GM15510 (cell line): ENCODE data around the gene FRMD4A.

ENCODE experiments used
- POLR2A ChIP-seq: IDR thresholded peaks from 3 replicates; pipeline ENCODE4 v1.6.1; 2011; ENCODE audit warnings: borderline replicate concordance; ENCODE audit not compliant: insufficient read length; ENCODE audit errors: extremely low read depth

FRMD4A gene

DNA sequence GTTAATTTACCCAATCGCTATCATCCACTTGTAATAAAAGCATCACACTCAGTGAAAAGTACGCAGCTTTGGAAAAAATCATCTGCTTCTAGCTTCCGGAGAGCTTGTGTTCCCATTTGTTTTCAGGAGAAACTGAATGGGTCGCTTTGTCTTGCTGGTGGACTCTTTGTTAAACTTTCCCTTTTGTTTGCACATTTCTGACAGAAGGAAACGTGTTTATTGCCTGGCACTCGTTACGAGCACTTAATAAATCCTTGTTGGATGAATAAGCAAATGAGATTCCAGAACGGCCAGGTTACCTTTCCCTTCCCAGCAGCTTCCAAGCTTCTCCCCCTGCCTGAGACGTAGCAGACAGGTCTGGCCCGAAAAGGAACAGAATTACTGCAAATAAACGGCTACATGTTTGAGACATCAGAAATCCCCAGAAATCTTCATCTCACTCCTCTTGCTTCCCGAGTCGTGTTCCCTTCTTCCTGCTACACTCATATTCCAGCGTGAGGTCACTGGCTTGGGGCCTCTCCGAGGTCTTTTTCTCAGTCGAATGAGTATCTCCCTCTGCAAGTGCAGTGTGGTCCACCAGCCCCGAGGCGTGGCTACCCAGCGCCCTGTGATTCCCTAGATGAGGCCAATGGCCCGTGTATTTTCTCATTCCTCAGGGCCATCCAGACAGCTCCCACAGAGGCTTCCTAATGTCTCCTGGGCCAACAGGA lies 167.2 kb downstream of the FRMD4A start:
- TF ChIP-seq POLR2A, result no peak

DNA sequence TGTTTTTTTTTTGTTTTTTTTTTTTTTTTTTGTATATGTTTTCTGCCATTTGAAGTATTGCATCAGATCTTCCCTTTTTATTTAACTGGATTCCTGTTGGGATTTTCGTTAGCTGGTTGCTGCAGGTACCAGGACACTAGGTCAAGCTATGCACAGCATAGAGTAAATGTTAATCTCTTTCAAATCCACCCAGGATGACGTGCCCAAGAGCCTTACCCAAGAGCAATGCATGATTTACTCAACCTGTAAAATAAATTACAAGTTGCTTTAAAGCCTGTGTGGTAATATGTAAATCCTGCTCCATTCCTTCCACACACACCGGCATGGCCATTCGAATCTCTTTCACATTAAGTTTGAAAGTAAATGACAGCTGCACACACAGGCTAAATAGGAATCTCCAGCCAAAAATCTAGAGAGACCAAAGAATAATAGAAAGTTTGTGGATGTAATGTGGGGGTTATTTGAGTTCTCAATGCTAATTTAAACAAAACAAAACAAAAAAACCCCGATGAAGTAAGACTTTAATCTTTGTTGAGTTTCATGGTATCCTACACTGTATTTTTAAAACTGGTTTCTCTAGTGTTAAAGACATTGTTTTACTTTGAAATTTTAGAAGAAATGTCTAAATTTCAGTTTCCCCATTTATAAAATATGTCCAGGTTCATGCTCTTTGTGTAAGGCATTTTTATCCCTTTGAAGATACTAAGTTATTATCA lies 167.9 kb downstream of the FRMD4A start:
- no peak for TF ChIP-seq POLR2A

DNA sequence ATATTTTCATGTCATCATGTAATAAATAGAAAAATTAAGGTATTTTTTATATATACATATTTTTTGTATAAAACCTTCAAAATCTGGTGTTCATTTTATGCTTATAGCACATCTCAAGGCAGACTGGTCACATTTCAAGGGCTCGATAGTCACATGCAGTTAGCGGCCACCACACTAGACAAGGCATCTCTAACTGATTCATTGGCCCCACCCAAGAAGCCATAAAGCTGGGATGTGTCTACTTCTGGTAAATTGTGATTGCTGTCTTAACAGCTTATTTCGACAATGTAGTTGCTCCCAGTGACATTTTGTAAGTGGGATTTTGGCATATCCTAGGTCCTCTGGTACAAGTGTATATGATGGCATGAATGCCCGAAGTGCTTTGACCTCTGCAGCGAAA lies 168.7 kb downstream of the FRMD4A start:
- TF ChIP-seq POLR2A, result no peak

DNA sequence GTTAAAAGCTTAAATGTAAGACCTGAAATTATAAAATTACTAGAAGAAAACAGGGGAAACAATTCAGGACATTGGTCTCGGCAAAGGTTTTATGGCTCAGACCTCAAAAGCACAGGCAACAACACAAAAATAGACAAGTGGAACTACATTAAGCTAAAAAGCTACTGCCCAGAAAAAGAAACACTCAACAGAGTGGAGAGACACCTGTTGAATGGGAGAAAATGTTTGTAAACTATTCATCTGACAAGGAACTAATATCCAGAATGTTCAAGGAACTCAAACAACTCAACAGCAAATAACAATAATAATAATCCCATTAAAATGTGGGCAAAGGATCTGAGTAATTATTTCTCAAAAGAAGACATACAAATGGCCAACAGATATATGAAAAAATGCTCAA lies 170.4 kb downstream of the FRMD4A start:
- no peak for TF ChIP-seq POLR2A

DNA sequence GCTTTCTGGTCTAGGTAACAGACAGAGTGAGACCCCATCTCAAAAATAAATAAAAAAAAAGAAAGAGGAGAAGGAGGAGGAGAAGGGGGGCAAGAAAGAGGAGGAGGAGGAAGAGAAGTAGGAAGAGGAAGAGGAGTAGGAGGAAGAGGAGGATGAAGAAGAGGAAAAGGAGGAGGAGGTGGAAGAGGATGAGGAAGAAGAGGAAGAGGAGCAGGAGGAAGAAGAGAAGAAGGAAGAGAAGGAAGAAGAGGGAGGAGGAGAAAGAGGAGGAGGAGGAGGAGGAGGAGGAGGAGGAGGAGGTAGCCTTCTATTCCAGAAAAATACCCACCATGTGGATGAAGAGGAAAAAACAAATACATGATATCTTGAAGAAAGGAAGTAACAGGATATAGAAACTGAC lies 172.1 kb downstream of the FRMD4A start:
- no peak for TF ChIP-seq POLR2A

DNA sequence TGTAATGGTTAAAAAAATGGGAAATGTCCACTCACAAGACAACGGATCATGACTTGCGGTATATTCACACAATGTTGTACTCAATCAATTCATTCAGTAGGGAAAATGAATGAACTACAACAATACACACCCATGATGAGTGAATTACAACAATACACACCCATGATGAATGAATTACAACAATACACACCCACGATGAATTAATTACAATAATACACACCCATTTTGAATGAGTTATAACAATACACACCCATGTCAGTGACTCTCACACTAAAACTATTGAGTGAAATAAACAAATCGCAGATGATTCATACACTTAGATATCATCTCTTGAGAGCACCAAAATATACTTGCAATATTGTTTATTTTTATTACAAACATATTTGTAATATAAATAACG lies 174.6 kb downstream of the FRMD4A start:
- TF ChIP-seq POLR2A, result no peak

DNA sequence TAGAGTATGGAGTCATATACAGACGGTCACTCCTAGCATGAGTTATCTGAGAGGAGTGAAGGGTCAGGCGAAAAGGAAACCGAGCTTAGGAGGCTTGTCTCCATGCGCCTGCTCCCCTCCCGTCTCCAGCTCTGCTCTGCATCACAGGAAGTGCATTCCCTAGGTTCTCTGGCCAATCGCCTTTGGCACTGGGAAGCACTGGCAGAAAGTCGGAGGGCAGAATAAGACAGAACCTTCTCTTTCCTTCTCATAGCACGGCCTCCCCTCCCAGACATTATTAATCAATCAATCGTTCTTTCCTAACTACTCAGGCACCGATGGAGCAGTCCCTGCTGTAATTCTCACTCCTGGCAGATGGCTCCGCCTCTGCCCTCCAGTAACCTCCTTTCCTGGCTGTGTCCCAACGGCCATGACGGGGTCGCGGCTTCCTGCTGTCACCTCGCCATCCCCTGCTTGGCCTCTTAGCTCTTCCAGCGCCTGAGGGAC lies 177.1 kb downstream of the FRMD4A start:
- no peak for TF ChIP-seq POLR2A

DNA sequence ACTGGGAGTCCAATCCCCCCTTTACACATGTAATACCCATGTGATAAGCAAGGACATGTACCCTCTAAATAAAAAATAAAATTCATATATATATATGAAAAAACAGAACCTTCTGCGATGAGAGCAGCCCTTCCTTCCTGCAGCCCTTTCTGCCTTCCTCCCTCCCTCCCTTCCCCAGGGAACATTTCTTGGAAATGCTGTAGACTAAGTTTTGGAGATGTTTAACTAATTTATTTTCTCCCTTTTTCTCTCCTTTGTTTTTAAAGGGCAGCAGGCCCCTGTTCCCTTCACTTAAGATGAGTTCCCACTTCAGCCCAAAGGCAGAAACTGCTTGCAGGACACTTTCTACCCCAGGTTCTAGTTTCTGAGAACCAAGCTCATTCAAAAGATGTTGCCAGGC lies 179.2 kb downstream of the FRMD4A start:
- TF ChIP-seq POLR2A, result no peak

DNA sequence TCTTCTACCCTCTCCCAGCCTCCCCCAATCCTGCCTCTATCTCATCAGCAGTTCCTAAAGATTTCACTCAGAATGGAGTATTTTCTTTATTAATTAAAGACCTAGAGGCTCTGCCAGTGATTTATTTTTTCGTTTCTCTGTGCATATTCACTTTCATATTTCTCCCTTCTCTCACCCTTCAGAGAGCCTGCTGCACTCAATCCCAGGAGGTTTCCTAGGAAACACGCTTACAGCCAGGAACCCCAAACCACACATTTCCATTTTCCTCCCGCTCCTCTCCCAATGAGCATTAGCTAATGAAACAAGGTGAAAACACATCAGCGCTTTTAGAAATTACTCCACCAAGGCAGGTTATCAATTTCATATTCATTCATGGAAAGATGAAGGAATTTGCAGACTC lies 180.2 kb downstream of the FRMD4A start:
- no peak for TF ChIP-seq POLR2A

DNA sequence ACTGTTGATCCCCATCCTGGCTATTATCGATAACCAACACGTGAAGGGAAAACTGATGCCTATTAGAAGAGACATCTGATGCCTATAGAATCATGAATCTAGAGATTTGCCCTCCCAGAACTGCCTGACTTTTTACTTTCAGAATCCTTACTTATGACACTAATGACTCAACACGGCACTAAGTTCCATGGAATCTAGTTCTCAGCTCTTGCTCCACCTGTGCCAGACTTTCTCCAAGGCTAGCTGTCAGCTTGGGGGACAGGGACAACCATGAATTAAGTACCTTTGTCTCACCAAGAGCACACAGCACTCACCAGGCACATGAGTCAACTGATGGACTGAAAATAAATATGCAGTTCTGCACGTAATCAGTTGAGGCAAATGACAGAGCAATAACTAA lies 184.2 kb downstream of the FRMD4A start:
- TF ChIP-seq POLR2A, result no peak

DNA sequence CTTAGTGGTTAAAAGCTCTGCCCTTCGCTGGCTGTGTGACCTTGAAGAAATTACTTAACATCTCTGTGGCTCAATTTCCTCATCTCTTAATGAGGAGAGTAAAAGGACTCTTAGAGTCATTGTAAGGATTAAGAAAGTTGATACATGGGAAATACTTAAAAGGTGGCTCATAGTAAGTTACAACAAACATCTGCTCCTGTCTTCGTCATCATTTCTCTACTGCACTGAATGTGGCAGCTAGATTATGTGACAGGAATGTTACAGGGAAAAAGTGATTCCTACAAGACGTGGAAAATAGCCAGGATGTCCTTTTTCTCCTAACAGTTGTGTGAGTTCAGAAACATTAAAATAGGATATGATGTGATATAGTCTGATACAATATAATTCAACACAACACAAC lies 184.7 kb downstream of the FRMD4A start:
- TF ChIP-seq POLR2A, result no peak

DNA sequence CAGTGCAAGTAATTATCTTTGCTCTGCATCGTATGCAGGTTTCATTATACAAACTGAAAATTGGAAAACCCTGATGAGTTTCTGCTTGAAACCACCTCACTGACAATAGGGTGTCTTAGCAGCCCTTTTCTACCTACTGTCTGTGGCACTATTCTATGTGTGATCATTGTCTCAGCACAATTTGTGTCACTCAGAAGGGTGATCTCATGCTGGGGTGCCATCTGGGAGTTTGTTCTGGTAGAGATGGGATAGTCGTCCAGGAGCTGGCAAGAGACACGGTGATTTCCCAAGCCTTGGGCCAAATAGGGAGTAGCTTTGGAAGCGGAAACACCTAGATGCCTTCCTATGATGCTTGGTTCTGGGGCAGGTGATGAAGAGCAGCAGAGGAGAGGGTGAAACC lies 186.3 kb downstream of the FRMD4A start:
- no peak for TF ChIP-seq POLR2A

DNA sequence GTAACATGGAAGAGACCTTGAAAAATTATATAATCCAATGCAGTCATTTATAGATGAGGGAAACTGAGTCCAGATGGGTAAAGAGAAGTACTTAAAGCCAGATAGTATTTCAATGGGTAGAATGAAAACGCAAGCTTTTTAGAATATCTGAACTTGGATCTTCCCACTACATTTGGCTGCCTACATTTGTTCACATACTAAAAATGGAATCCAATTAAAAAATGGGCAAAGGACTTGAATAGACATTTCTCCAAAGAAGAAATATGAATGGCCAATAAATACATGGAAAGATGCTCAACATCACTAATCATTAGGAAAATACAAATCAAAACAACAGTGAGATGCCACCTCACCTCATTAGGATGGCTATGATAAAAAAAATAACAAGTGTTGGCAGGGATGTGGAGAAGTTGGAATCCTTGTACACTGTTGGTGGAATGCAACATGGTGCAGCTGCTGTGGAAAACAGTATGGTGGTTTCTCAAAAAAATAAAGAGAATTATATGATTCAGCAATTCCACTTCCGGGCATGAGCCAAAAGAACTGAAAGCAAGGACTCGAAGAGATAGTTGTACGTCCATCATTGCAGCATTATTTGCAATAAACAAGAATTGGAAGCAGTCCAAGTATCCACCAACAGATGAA lies 188.0 kb downstream of the FRMD4A start:
- TF ChIP-seq POLR2A, result no peak

DNA sequence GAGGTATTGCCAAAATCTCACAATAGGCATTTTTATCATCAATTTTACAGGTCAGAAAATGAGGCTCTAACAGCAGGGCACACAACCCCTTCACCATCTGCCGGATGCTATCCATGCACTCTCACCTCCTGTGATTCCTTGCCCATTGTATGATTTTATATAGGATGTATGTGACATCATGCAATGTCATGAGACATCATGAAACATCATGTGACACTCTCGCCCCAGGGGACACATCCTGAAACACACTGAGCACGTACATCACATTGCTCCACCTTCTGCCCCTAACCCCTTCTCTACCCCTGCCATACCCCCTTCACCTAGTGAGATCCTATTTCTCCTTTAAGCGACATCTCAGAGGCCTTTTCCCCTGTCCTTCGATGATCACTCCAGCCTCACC lies 189.4 kb downstream of the FRMD4A start:
- TF ChIP-seq POLR2A, result no peak

DNA sequence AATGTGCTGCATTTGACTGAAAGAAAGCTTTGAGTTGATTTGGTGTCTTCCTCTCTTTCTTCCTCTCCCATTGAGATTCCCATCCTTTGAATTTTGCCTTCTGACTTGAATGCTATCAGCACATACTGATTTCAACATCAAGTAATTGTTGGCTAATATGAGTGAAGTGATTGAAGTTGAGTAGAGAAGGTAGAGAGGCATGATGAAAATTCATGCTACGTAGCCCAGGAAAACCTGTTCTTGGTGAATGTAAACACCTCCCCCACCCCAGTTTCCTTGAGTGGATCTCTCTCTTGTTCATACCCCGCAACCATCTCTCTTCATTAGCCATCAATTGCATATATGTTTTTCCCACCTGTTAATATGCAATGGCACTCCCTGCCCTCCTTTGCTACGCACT lies 193.3 kb downstream of the FRMD4A start:
- no peak for TF ChIP-seq POLR2A

DNA sequence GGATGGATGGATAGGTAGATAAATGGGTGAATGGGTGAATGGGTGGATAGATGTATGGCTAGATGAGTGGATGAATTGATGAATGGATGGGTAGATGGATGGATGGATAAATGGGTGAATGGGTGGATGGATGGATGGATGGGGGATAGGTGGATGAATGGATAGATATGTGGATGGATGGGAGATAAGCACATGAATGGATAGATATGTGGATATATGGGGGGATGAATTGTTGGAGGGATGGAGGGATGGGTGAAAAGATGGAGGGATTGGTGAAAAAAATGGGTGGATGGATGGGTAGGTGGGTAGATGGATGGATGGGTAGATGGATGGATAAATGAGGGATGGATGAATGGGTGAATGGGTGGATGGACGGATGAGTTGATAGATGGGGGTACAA lies 196.4 kb downstream of the FRMD4A start:
- no peak for TF ChIP-seq POLR2A
